ENCODE measurements around the gene CDC42SE2.

DNA sequence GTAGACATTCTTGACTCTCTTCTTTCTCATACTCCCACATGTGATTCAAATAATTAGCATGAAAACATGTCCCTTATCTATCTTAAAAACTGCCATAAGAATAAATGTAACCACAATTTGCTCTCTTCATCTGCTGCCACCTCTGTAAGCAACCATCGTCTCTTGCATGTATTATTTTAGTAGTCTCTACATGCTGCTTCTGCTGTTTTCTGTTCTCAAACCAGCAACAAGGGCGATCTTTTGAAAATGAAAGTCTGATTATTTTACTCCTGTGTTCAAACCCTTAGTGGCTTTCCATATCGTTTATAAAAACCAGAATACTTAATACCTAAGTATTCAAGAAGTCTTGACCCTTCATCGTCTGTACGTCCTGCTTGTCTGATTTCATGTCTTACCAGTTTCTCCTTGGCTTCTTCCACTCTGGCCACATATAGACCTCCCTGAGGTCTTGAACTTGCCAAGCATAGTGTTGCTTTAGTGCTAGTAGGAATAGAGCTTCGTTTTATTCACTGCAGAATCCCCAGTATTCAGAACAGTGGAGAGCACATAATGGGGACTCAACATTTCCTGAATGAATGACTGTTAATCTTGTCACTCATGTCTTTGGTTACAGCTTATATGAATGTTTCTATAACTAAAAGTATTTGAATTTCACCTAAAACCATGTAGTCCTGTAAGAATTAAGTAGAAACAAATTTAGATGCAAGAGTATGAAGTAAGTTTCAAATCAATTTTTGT, 10.6 kb downstream of the CDC42SE2 start:
- TF ChIP-seq POLR2AphosphoS5 (IDR thresholded peaks at IDR 0.05; ENCODE audit: low read depth, low read length) (no peak), TAF1 (IDR thresholded peaks at IDR 0.05; ENCODE audit: low read depth, low read length) (no peak), POLR2A (IDR thresholded peaks at IDR 0.05; ENCODE audit: low read depth, low read length) (no peak), PAX5 (IDR thresholded peaks at IDR 0.05; ENCODE audit: insufficient read depth, low read length, severe bottlenecking) (no peak), SPI1 (IDR thresholded peaks at IDR 0.05; ENCODE audit: low read depth, low read length) (no peak), POU2F2 (IDR thresholded peaks at IDR 0.05; ENCODE audit: low read depth, low read length) (no peak)
